ENCODE measurements around the gene SLIRP. TPM values are rescaled to one million over a fixed set of nuclear protein-coding genes. Genes with fewer than 3 reads are reported as not detected.

Gene SLIRP
- 79.6 TPM for total RNA-seq

GRCh38 chr14:77707724-77708408 is at the start of gene SLIRP, which contains the start of gene ALKBH1:
Gene SLIRP, plus strand, starts transcription at chr14:77708103. Its CDS starts 9 bp downstream, at chr14:77708112.
Gene ALKBH1, minus strand, starts transcription at chr14:77708023. Its CDS starts 19 bp downstream, at chr14:77708004.

GRCh38 chr14:77760381-77761204 is 52.7 kb downstream of the SLIRP start, which contains the start of gene SNW1:
Gene SNW1, minus strand, starts transcription at chr14:77761156. Its CDS starts 29 bp downstream, at chr14:77761127.

Other genes with a start within 250 kb of the SLIRP start
- gene ISM2, start 209.3 kb upstream of the SLIRP start, total RNA-seq = 5.7 TPM
- gene SPTLC2, start 91.5 kb upstream of the SLIRP start, total RNA-seq = 53.4 TPM
- 9.1 TPM for gene ALKBH1, start 80 bp upstream of the SLIRP start, total RNA-seq
- 35.0 TPM for gene SNW1, start 53.1 kb downstream of the SLIRP start, total RNA-seq
- 10.4 TPM for gene ADCK1, start 92.0 kb downstream of the SLIRP start, total RNA-seq

Measured in metanephros (tissue), 1 donor.